ENCODE results near the gene SHC1. TPM values are rescaled to one million over a fixed set of nuclear protein-coding genes. Genes with fewer than 3 reads are reported as not detected.

SHC1 gene
- total RNA-seq, 1 donor = 22.2 TPM

DNA sequence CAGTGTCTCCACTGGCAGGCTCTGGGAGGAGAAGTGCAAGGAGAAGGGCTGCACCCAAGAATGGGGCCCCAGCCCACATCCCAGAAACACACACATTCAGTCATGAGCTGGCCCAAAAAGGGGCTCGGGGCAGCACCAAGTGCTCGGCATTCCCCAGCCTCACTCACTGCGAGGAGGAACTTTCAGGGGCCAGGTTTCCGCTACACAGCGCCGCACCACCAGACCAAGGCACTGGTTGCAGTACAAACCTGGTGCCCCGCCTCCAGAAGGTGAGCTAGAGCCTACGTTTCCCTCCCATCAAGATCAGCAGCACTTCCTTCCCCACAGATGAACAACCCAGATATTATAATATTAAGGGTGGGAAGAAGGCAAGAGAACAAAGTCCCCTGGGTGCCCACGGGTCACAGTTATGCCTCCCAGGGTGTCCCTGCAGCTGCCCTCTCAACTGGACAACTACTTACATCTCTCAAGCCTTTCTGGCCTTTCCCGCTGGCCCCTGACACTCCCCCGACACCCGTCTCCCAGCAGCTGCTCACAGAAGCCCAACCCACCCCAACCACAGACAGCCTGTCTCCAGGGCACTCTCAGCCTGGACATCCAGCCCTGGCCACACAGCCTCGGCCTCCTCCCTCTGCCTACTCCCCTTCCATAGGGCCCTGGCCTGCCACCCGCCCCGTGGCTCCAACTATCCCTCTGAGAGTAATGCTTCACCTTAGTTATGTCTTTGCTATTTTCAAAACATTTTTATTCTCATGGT is 18.5 kb downstream of the SHC1 start:
- Histone ChIP-seq H3K4me3 (ENCODE audit: low read length) (no peak overlapping the region), H3K4me1 (ENCODE audit: insufficient read depth, low read length) (peaks cover 65% of the 10 kb centered on the region), H3K9me3 (ENCODE audit: low read depth, low read length) (no peaks in the 10 kb centered on the region), H3K27me3 (ENCODE audit: insufficient read depth, low read length) (no peaks in the 10 kb centered on the region)

- H3K4me3 ChIP-seq (ENCODE audit: low read length) = no peak overlapping the region
- no peaks in the 10 kb centered on the region for H3K27me3 ChIP-seq (ENCODE audit: insufficient read depth, low read length)
- no peaks in the 10 kb centered on the region for H3K9me3 ChIP-seq (ENCODE audit: low read depth, low read length)
- H3K4me1 ChIP-seq (ENCODE audit: insufficient read depth, low read length) = peaks cover 50% of the 10 kb centered on the region
Observed at GRCh38 chr1:154948079-154948478, 22.5 kb downstream of the SHC1 start.

GRCh38 chr1:154945962-154946850 is 24.3 kb downstream of the SHC1 start:
- Histone ChIP-seq H3K27me3 (ENCODE audit: insufficient read depth, low read length) (no peaks in the 10 kb centered on the region), H3K4me1 (ENCODE audit: insufficient read depth, low read length) (peaks cover 50% of the 10 kb centered on the region), H3K9me3 (ENCODE audit: low read depth, low read length) (no peaks in the 10 kb centered on the region), H3K4me3 (ENCODE audit: low read length) (no peak overlapping the region)

GRCh38 chr1:154945160-154945961 is 25.2 kb downstream of the SHC1 start:
- Histone ChIP-seq H3K9me3 (ENCODE audit: low read depth, low read length) (no peaks in the 10 kb centered on the region), H3K4me1 (ENCODE audit: insufficient read depth, low read length) (peaks cover 50% of the 10 kb centered on the region), H3K27me3 (ENCODE audit: insufficient read depth, low read length) (no peaks in the 10 kb centered on the region), H3K4me3 (ENCODE audit: low read length) (no peak overlapping the region)

- Histone ChIP-seq H3K27me3 (ENCODE audit: insufficient read depth, low read length) (no peaks in the 10 kb centered on the region), H3K9me3 (ENCODE audit: low read depth, low read length) (no peaks in the 10 kb centered on the region), H3K4me1 (ENCODE audit: insufficient read depth, low read length) (peaks cover 55% of the 10 kb centered on the region), H3K4me3 (ENCODE audit: low read length) (no peak overlapping the region)
Observed at GRCh38 chr1:154944401-154945159, 26.0 kb downstream of the SHC1 start.

GRCh38 chr1:154943649-154944400 is 26.7 kb downstream of the SHC1 start:
- Histone ChIP-seq H3K4me1 (ENCODE audit: insufficient read depth, low read length) (peaks cover 55% of the 10 kb centered on the region), H3K27me3 (ENCODE audit: insufficient read depth, low read length) (no peaks in the 10 kb centered on the region), H3K9me3 (ENCODE audit: low read depth, low read length) (no peaks in the 10 kb centered on the region), H3K4me3 (ENCODE audit: low read length) (no peak overlapping the region)

DNA sequence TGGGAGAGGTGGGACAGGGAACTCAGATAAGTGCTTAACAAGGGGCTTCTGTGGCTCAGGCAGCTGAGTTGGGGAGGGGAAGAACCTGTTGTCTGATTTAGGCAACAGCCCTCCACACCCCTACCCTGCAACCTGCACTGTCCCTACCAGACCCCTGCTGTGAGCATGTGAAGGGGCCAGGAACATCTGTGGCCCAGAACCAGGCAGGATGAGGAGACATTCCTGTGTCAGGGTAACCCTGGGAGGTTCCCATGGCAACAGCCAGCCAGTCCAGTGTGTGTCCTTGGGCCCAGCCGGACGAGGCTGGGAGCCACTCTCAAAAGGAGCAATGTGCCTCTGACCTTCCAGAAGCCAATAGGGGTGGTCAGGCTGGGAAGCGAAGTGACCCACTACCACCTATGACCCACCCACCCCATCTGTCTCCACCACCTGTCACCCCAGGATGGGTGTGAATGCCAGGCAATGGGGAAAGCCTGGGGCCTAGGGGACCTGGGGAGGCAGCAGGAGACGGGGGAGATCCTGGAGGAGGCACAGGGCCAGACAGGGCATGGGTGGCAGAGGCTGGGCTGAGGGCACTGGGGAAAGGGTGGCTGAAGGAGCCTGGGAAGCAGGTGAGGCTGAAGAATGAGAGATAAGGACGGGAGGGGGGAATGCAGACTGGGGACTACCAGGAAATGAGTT is 29.1 kb downstream of the SHC1 start:
- Histone ChIP-seq H3K9me3 (ENCODE audit: low read depth, low read length) (no peaks in the 10 kb centered on the region), H3K4me1 (ENCODE audit: insufficient read depth, low read length) (peaks cover 65% of the 10 kb centered on the region), H3K27me3 (ENCODE audit: insufficient read depth, low read length) (no peaks in the 10 kb centered on the region), H3K4me3 (ENCODE audit: low read length) (no peak overlapping the region)

DNA sequence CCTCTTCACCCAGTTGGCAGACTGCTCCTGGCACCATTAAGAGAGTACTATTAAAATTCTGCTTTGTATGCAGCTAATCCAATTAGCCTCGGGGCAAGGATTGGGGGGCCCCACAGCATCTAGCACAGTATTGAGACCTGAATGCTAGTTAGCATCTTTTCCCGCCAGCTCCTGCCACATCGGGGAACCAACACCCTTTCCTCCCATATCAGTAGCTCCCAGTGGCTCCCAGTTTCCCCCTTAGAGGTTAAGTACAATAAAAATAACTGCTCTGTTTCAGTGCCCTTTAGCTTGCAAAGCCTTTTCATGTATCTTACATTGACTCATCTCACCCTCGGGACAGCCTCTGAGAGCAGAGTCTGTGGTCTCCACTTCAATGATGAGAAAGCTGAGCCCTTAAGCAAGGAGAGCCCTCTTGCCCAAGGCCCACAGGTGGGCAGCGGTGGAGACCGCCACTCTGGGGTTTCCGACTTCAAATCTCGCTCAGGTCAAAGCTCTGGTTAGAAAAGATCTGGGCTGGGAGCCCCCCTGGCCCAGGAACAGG is 29.8 kb downstream of the SHC1 start:
- peaks cover 72% of the 10 kb centered on the region for H3K4me1 ChIP-seq (ENCODE audit: insufficient read depth, low read length)
- no peaks in the 10 kb centered on the region for H3K27me3 ChIP-seq (ENCODE audit: insufficient read depth, low read length)
- no peaks in the 10 kb centered on the region for H3K9me3 ChIP-seq (ENCODE audit: low read depth, low read length)
- no peak overlapping the region for H3K4me3 ChIP-seq (ENCODE audit: low read length)

- no peak overlapping the region for H3K4me3 ChIP-seq (ENCODE audit: low read length)
Observed at GRCh38 chr1:154940213-154940560, 30.4 kb downstream of the SHC1 start.

GRCh38 chr1:154938604-154939399 is 31.7 kb downstream of the SHC1 start:
- Histone ChIP-seq H3K9me3 (ENCODE audit: low read depth, low read length) (no peaks in the 10 kb centered on the region), H3K4me1 (ENCODE audit: insufficient read depth, low read length) (peaks cover 65% of the 10 kb centered on the region), H3K4me3 (ENCODE audit: low read length) (no peak overlapping the region), H3K27me3 (ENCODE audit: insufficient read depth, low read length) (no peaks in the 10 kb centered on the region)

More at GRCh38 chr1:154940213-154940560, 30.4 kb downstream of the SHC1 start:
- Histone ChIP-seq H3K9me3 (ENCODE audit: low read depth, low read length) (no peaks in the 10 kb centered on the region), H3K27me3 (ENCODE audit: insufficient read depth, low read length) (no peaks in the 10 kb centered on the region), H3K4me1 (ENCODE audit: insufficient read depth, low read length) (peaks cover 77% of the 10 kb centered on the region)

DNA sequence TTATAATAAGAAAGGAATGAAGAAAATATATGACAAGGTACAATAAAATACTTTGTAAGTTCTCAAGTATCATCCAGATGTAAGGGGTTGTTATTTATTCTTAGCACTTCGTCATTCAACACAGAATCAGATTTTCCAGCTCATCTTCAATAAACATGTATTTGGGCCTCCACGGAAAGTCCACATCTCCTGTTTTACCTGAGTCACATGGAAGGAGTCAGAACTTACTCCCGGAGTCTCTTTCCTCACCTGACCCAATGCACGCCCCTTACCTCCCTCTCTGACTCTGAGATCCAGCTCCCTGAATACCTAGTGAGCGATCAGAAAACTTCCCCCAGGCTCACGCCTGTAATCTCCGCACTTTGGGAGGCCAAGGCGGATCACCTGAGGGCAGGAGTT is 32.6 kb downstream of the SHC1 start:
- Histone ChIP-seq H3K27me3 (ENCODE audit: insufficient read depth, low read length) (no peaks in the 10 kb centered on the region), H3K4me3 (ENCODE audit: low read length) (peak overlapping the region; percentile 92), H3K9me3 (ENCODE audit: low read depth, low read length) (no peaks in the 10 kb centered on the region), H3K4me1 (ENCODE audit: insufficient read depth, low read length) (peaks cover 56% of the 10 kb centered on the region)

DNA sequence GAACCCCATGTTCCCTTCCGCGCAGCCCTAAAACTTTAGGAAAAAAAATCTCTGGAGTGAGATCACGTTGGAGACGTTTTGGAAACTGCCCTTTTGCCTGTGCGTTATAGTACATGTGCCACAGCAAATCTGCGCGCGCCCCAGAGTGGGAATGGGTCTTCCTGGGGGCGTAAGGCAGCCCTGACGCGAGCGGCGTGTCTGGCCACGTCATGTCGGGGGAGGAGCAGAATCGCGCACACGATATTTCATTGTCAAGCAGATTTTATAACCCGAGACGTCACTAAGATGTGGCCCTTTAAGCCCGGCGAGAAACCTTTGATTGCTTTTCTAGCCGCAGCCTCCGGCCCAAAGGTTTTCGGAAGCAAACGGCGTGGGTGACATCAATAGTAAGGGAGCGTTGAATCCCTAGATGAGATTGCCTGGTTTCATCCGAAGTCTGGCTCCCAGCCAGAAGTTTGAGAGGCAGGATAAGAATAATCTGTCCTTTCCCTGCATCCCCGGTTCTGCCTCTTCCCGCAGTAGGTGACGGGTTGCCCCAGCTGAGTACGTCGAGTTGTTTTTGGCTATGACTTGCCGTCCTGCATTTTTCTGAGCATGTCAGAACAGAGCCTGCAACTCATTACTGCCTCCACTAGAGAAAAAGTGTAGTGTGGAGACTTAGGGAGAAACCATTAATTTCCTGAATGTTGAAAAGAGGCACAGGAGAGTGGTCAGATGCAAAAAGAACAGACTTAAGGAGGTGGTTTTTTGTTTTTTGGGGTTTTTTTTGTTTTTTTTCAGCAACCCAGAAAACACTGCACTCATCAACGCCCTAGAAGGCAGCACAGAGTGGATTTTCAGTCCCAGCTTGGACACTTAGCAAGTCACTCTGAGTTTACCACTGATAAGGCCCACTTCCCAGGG is 33.2 kb downstream of the SHC1 start:
- H3K4me3 ChIP-seq (ENCODE audit: low read length) = peak overlapping the region; percentile 92
- no peaks in the 10 kb centered on the region for H3K27me3 ChIP-seq (ENCODE audit: insufficient read depth, low read length)
- peaks cover 50% of the 10 kb centered on the region for H3K4me1 ChIP-seq (ENCODE audit: insufficient read depth, low read length)

More for the DNA sequence above, 33.2 kb downstream of the SHC1 start:
- no peaks in the 10 kb centered on the region for H3K9me3 ChIP-seq (ENCODE audit: low read depth, low read length)

All from mononuclear cell (primary cell).